Osteoblast (primary cell): ENCODE measurements around the gene HSD11B1L. TPM values are rescaled to one million over a fixed set of nuclear protein-coding genes. Genes with fewer than 3 reads are reported as not detected.

Experiments used
- DNase-seq: peaks from one replicate; pipeline ENCODE4 v3.0.0; 2011; ENCODE audit warnings: low spot score, mixed read lengths; ENCODE audit not compliant: insufficient read length; ENCODE audit errors: missing footprints
- H2AFZ ChIP-seq: 2 replicates; pipeline ENCODE4 v1.6.0; 2011; ENCODE audit warnings: mild to moderate bottlenecking, low read length
- H3K27ac ChIP-seq: 2 replicates; pipeline ENCODE4 v1.5.1; 2011; ENCODE audit warnings: mild to moderate bottlenecking, low read depth, low read length, moderate library complexity
- H3K27me3 ChIP-seq: 2 replicates; pipeline ENCODE4 v1.6.0; 2012; ENCODE audit warnings: mild to moderate bottlenecking, control low read depth, inconsistent platforms, low read length, moderate library complexity; ENCODE audit not compliant: insufficient read depth
- H3K36me3 ChIP-seq: 2 replicates; pipeline ENCODE4 v1.5.1; 2011; ENCODE audit warnings: mild to moderate bottlenecking, low read length, control low read depth, moderate library complexity; ENCODE audit not compliant: insufficient read depth
- H3K4me1 ChIP-seq: 2 replicates; pipeline ENCODE4 v1.5.1; 2011; ENCODE audit warnings: mild to moderate bottlenecking, low read length, control low read depth, moderate library complexity; ENCODE audit not compliant: insufficient read depth
- H3K4me2 ChIP-seq: 2 replicates; pipeline ENCODE4 v1.6.0; 2011; ENCODE audit warnings: mild to moderate bottlenecking, low read length; ENCODE audit not compliant: insufficient read depth
- H3K4me3 ChIP-seq: fragments of 200-600 bp; sonication (generic); 3 replicates; pipeline ENCODE4 v1.5.1; 2012; ENCODE audit warnings: mild to moderate bottlenecking, low read length, inconsistent platforms; ENCODE audit not compliant: insufficient read depth
- H3K79me2 ChIP-seq: 2 replicates; pipeline ENCODE4 v1.6.0; 2012; ENCODE audit warnings: mild to moderate bottlenecking, low read length, control low read depth, inconsistent platforms; ENCODE audit not compliant: insufficient read depth
- H3K9me3 ChIP-seq: 2 replicates; pipeline ENCODE4 v1.5.1; 2011; ENCODE audit warnings: low read depth, low read length, control low read depth
- H4K20me1 ChIP-seq: 2 replicates; pipeline ENCODE4 v1.6.0; 2012; ENCODE audit warnings: mild to moderate bottlenecking, low read length, control low read depth; ENCODE audit not compliant: insufficient read depth
- CTCF ChIP-seq: IDR thresholded peaks from 2 replicates; pipeline ENCODE4 v1.5.1; 2011; ENCODE audit warnings: mild to moderate bottlenecking, low read depth, low read length, moderate library complexity; ENCODE audit errors: extremely low read depth
- total RNA-seq: library from RNA; depleted of rRNA; stranded (reverse); fragments of >200 nt; gene quantifications from 2 replicates; pipeline ENCODE4 v1.2.3, GENCODE V29; 2012

HSD11B1L gene
- total RNA-seq, 1 donor: 14.8 TPM

DNA sequence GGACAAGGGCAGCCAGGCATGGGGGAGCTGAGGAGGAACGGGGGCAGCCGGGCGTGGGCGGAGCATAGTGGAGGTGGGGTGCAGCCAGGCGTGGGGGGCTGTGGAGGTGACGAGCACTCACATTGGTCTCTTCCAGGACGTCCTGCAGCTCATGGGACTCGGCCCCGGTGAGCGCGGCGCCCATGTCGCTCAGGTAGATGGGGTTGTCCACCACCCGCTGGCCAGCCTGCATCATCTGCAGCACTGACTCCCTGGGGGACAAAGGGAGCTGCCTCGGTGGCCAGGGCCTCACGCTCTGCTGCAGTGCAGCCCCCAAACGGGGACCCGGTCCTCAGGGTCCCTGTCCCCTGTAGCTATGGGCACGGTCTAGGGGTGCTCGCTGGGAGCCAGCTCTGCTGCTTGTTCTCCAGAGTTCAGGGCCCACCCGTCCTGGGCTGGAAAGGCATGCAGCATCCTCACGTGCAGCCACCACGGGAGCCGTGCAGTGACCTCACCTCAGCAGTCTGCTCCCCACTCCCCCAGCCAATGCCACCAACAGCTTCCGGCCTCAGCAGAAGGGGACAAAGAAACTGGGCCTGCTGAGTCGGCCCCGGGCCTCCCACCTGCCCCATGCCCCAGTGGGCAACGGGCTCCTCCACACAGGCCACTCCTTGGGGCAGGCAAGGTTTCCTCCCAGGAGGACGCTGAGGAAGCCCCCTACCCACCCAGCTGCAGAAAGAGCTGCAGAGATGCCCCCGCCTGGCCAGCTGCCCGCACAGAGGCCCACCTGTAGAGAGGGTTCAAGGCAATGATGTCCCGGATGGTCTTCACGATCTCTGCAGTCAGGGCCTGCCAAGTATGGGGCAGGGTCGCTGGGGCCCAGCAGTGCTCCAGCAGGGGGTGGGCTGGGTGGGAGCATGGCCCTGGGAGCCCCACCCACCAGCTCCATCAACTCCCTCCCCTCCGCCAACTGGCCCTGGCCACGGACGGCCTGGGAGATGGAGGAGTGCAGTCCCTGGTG is 27.0 kb downstream of the HSD11B1L start:
- no peak overlapping the region for H3K4me3 ChIP-seq
- H4K20me1 ChIP-seq: peaks cover 7% of the 10 kb centered on the region
- no peaks in the 10 kb centered on the region for H3K27me3 ChIP-seq
- H3K27ac ChIP-seq: no peak overlapping the region
- no peaks in the 10 kb centered on the region for H3K4me1 ChIP-seq
- DNase-seq: peak; percentile 73
- no peak for TF ChIP-seq CTCF
- H3K4me2 ChIP-seq: no peak overlapping the region
- no peak overlapping the region for H2AFZ ChIP-seq
- peaks cover 6% of the 10 kb centered on the region for H3K79me2 ChIP-seq
- no peaks in the 10 kb centered on the region for H3K9me3 ChIP-seq
- peaks cover 62% of the 10 kb centered on the region for H3K36me3 ChIP-seq

- TF ChIP-seq CTCF: no peak
- H3K27ac ChIP-seq: no peak overlapping the region
- no peak overlapping the region for H3K4me2 ChIP-seq
- no peak for DNase-seq
- no peak overlapping the region for H2AFZ ChIP-seq
- H3K79me2 ChIP-seq: peaks cover 30% of the 10 kb centered on the region
- no peak overlapping the region for H3K4me3 ChIP-seq
- no peaks in the 10 kb centered on the region for H3K27me3 ChIP-seq
- peaks cover 7% of the 10 kb centered on the region for H4K20me1 ChIP-seq
- no peaks in the 10 kb centered on the region for H3K9me3 ChIP-seq
- peaks cover 48% of the 10 kb centered on the region for H3K36me3 ChIP-seq
- no peaks in the 10 kb centered on the region for H3K4me1 ChIP-seq
Observed at GRCh38 chr19:5711025-5711424, 30.2 kb downstream of the HSD11B1L start.

DNA sequence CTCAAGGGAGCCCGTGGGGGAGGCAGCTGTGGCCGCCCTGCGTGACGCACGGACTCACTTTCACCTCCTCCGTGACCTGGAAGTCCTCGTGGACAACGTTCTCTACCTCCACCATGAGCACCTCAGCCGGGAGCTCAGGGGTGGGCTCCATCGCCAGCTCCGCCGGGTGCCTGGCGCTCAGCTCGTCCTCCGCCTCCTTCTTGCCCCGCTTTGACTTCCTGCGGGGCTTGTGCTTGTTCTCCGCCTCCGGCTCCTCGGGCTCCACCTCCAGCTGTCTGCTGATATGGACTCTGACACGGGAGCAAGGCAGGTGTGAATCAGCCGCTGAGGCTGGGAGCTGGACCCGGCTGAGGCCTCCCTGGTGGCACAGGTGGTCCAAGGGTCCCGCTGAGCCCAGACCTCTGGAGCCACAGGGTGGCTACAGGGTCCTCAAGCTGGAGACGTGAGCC is 30.9 kb downstream of the HSD11B1L start:
- Histone ChIP-seq H2AFZ (no peak overlapping the region), H3K4me2 (no peak overlapping the region), H3K27ac (no peak overlapping the region), H3K27me3 (no peaks in the 10 kb centered on the region), H3K9me3 (no peaks in the 10 kb centered on the region), H4K20me1 (peaks cover 7% of the 10 kb centered on the region), H3K4me1 (no peaks in the 10 kb centered on the region), H3K36me3 (peaks cover 45% of the 10 kb centered on the region), H3K4me3 (no peak overlapping the region), H3K79me2 (peaks cover 36% of the 10 kb centered on the region)
- no peak for TF ChIP-seq CTCF
- DNase-seq: peak; percentile 62

- Histone ChIP-seq H3K4me1 (peaks cover 10% of the 10 kb centered on the region), H3K4me2 (no peak overlapping the region), H3K36me3 (peaks cover 45% of the 10 kb centered on the region), H3K4me3 (no peak overlapping the region), H3K27me3 (no peaks in the 10 kb centered on the region), H4K20me1 (peaks cover 18% of the 10 kb centered on the region), H3K9me3 (no peaks in the 10 kb centered on the region), H3K79me2 (peaks cover 51% of the 10 kb centered on the region), H3K27ac (no peak overlapping the region), H2AFZ (no peak overlapping the region)
- DNase-seq: no peak
- no peak for TF ChIP-seq CTCF
Observed at GRCh38 chr19:5713228-5713627, 32.4 kb downstream of the HSD11B1L start.
